Measurements from ENCODE around the gene WRNIP1. TPM values are rescaled to one million over a fixed set of nuclear protein-coding genes. Genes with fewer than 3 reads are reported as not detected.

The WRNIP1 gene
- total and polyA plus RNA-seq, 2 of the 13 experiments (the other 11 are each of a cell fraction or from before 2014, with no cell fraction given) = 77.7 to 90.3 TPM

- TF ChIP-seq BCL6 (CRISPR knock-in tag; IDR thresholded peaks at IDR 0.05) = 0 out of 2 replicates have a peak, but pooled peaks have one; percentile 5
- TF ChIP-seq KMT2B (CRISPR knock-in tag; IDR thresholded peaks at IDR 0.05) = no peak
- no peak; the same call in 1 of the 2 replicates for TF ChIP-seq MEF2D (CRISPR knock-in tag; IDR thresholded peaks at IDR 0.05)
- peak; percentile 1; the same call in 1 of the 2 replicates for TF ChIP-seq ZSCAN25 (CRISPR knock-in tag; IDR thresholded peaks at IDR 0.05)
- TF ChIP-seq TFDP2 (CRISPR knock-in tag; IDR thresholded peaks at IDR 0.05) = no peak
- no peak for TF ChIP-seq ZNF253 (CRISPR knock-in tag; IDR thresholded peaks at IDR 0.05; ENCODE audit: borderline replicate concordance)
- no peak for TF ChIP-seq KIAA2018 (CRISPR knock-in tag; IDR thresholded peaks at IDR 0.05; ENCODE audit: borderline replicate concordance)
- no peak for TF ChIP-seq ZSCAN22 (CRISPR knock-in tag; IDR thresholded peaks at IDR 0.05)
- TF ChIP-seq MYPOP (CRISPR knock-in tag; IDR thresholded peaks at IDR 0.05) = peak; percentile 29; the same call in 1 of the 2 replicates
- TF ChIP-seq ZNF607 (CRISPR knock-in tag; IDR thresholded peaks at IDR 0.05; ENCODE audit: borderline replicate concordance) = no peak; the same call in 1 of the 2 replicates
- TF ChIP-seq ZNF589 (CRISPR knock-in tag; conservative IDR thresholded peaks at IDR 0.05) = no peak
- TF ChIP-seq EHMT2 (IDR thresholded peaks at IDR 0.05; ENCODE audit: borderline replicate concordance, low read depth, low read length) = no peak
- TF ChIP-seq ZNF30 (CRISPR knock-in tag; IDR thresholded peaks at IDR 0.05) = no peak
- TF ChIP-seq SP5 (CRISPR knock-in tag; IDR thresholded peaks at IDR 0.05; ENCODE audit: borderline replicate concordance, low read depth) = no peak; the same call in 1 of the 2 replicates
- no peak for TF ChIP-seq SOX5 (CRISPR knock-in tag; IDR thresholded peaks at IDR 0.05; ENCODE audit: borderline replicate concordance)
- no peak for TF ChIP-seq CAMTA2 (CRISPR knock-in tag; IDR thresholded peaks at IDR 0.05; ENCODE audit: borderline replicate concordance)
- no peak for TF ChIP-seq GLMP (CRISPR knock-in tag; IDR thresholded peaks at IDR 0.05; ENCODE audit: borderline replicate concordance)
- no peak for TF ChIP-seq ZNF296 (CRISPR knock-in tag; conservative IDR thresholded peaks at IDR 0.05)
- no peak for TF ChIP-seq TRIM24 (CRISPR knock-in tag; IDR thresholded peaks at IDR 0.05)
Observed at GRCh38 chr6:2764610-2765165, 505 bp upstream of the WRNIP1 start (continued).

Data from HepG2 (cell line).